Measurements from ENCODE around the gene C2orf49.

DNA sequence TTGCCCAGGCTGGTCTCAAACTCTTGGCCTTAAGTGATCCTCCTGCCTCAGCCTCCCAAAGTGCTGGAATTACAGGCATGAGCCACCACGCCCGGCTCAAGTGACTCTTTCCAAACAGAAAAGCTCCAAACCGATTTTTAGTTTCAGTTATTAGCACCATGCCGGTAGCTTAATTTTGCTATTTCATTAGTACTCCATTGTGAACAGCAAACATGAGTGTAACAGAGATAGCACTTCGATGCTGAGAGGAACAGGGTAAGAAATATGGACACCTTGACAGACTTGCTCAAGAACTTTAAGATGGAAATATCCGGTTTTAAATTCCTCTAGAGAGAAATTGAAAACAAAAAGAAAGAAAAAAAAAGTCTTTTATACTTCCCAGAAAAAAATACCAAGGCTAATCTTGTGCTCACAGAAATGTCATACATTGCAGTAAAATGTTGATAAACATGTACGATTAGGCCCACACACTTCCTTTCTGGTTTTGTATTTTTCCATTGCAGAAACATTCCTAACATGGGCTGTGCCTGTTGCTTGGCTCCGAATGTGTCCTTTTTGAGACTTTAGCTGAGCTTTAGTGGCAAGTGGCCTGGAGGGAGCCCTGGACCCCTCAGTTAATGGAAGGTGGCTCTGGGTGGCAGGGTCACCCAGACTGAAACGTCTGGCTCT lies 43.2 kb downstream of the C2orf49 start:
- TF ChIP-seq SUZ12 (IDR thresholded peaks at IDR 0.05) (no peak), FOXM1 (IDR thresholded peaks at IDR 0.05; ENCODE audit: borderline replicate concordance) (no peak), TARDBP (IDR thresholded peaks at IDR 0.05) (no peak), FOXK2 (IDR thresholded peaks at IDR 0.05) (no peak), BHLHE40 (IDR thresholded peaks at IDR 0.05; ENCODE audit: borderline replicate concordance) (no peak), ZNF384 (IDR thresholded peaks at IDR 0.05) (no peak), ARNT (IDR thresholded peaks at IDR 0.05) (no peak), ELF4 (IDR thresholded peaks at IDR 0.05) (no peak), SP1 (IDR thresholded peaks at IDR 0.05) (no peak), NFRKB (IDR thresholded peaks at IDR 0.05) (no peak), LEF1 (IDR thresholded peaks at IDR 0.05; ENCODE audit: borderline replicate concordance) (no peak), HDGF (IDR thresholded peaks at IDR 0.05; ENCODE audit: borderline replicate concordance) (no peak)
- TF ChIP-seq, protein P1, sequence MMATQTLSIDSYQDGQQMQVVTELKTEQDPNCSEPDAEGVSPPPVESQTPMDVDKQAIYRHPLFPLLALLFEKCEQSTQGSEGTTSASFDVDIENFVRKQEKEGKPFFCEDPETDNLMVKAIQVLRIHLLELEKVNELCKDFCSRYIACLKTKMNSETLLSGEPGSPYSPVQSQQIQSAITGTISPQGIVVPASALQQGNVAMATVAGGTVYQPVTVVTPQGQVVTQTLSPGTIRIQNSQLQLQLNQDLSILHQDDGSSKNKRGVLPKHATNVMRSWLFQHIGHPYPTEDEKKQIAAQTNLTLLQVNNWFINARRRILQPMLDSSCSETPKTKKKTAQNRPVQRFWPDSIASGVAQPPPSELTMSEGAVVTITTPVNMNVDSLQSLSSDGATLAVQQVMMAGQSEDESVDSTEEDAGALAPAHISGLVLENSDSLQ (IDR thresholded peaks at IDR 0.05): no peak

All from HEK293T (cell line).